Measurements from ENCODE around the gene CPZ. TPM values are rescaled to one million over a fixed set of nuclear protein-coding genes. Genes with fewer than 3 reads are reported as not detected.

Gene CPZ
- polyA plus RNA-seq, 3 donors: not detected

GRCh38 chr4:8586246-8586645 lies 6.3 kb upstream of the CPZ start:
- H3K4me3 ChIP-seq (replicated peaks in 1 of 3; ENCODE audit: low read depth in 2 of 3, low read length in 3 of 3): no peak overlapping the region
- no peak overlapping the region for H3K9ac ChIP-seq (ENCODE audit: insufficient read depth, low read length, poor library complexity, severe bottlenecking)
- no peak overlapping the region for H3K27ac ChIP-seq (ENCODE audit: low read depth in 1 of 2, low read length in 2 of 2)
- H3K9me3 ChIP-seq (replicated peaks in 1 of 2; ENCODE audit: control insufficient read depth in 1 of 2, insufficient read depth in 1 of 2, low read length in 2 of 2): no peaks in the 10 kb centered on the region
- Mint-ChIP-seq H3K27me3 (ENCODE audit: low read depth in 3 of 3) (peaks cover 10 to 21% (median 13%) of the 10 kb centered on the region in 3 donors), H3K36me3 (no peaks in the 10 kb centered on the region), H3K4me1 (no peaks in the 10 kb centered on the region), H3K27ac (no peak overlapping the region), H3K9me3 (no peaks in the 10 kb centered on the region), H3K4me3 (no peak overlapping the region)
- DNase-seq: no peak
- WGBS (ENCODE audit: insufficient coverage): 86% methylated on average over 4 of the region's 5 CpGs
- intact Hi-C loops (cut with micrococcal nuclease): no loop called here
- no peaks in the 10 kb centered on the region for H3K36me3 ChIP-seq (replicated peaks in 1 of 2; ENCODE audit: control insufficient read depth in 1 of 2, insufficient read depth in 2 of 2, low read length in 2 of 2)
- TF ChIP-seq, protein P1, sequence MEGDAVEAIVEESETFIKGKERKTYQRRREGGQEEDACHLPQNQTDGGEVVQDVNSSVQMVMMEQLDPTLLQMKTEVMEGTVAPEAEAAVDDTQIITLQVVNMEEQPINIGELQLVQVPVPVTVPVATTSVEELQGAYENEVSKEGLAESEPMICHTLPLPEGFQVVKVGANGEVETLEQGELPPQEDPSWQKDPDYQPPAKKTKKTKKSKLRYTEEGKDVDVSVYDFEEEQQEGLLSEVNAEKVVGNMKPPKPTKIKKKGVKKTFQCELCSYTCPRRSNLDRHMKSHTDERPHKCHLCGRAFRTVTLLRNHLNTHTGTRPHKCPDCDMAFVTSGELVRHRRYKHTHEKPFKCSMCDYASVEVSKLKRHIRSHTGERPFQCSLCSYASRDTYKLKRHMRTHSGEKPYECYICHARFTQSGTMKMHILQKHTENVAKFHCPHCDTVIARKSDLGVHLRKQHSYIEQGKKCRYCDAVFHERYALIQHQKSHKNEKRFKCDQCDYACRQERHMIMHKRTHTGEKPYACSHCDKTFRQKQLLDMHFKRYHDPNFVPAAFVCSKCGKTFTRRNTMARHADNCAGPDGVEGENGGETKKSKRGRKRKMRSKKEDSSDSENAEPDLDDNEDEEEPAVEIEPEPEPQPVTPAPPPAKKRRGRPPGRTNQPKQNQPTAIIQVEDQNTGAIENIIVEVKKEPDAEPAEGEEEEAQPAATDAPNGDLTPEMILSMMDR (IDR thresholded peaks at IDR 0.05): no peak
- H3K4me1 ChIP-seq (ENCODE audit: control insufficient read depth in 1 of 2, insufficient read depth in 2 of 2, low read length in 2 of 2): no peaks in the 10 kb centered on the region
- H4K20me1 ChIP-seq (ENCODE audit: insufficient read depth, low read length): no peaks in the 10 kb centered on the region
- H3K27me3 ChIP-seq (ENCODE audit: control insufficient read depth in 2 of 2, insufficient read depth in 2 of 2, low read length in 2 of 2): peaks cover 0 to 8% of the 10 kb centered on the region in 2 donors
- H3K4me2 ChIP-seq (replicated peaks; ENCODE audit: extremely low read depth, low read length, poor library complexity, severe bottlenecking): no peak overlapping the region
- no peak overlapping the region for H2AFZ ChIP-seq (ENCODE audit: insufficient read depth, low read depth, low read length, poor library complexity, severe bottlenecking)
- no peaks in the 10 kb centered on the region for H3K79me2 ChIP-seq (ENCODE audit: insufficient read depth, low read length)

GRCh38 chr4:8586671-8587468 lies 5.7 kb upstream of the CPZ start:
- peaks cover 0 to 7% of the 10 kb centered on the region in 2 donors for H3K27me3 ChIP-seq (ENCODE audit: control insufficient read depth in 2 of 2, insufficient read depth in 2 of 2, low read length in 2 of 2)
- 80% methylated on average over 35 of the region's 37 CpGs for WGBS (ENCODE audit: insufficient coverage)

More at GRCh38 chr4:8586671-8587468, 5.7 kb upstream of the CPZ start:
- H3K9ac ChIP-seq (ENCODE audit: insufficient read depth, low read length, poor library complexity, severe bottlenecking): no peak overlapping the region
- H3K4me3 Mint-ChIP-seq: no peak overlapping the region
- H3K79me2 ChIP-seq (ENCODE audit: insufficient read depth, low read length): no peaks in the 10 kb centered on the region
- H3K4me1 ChIP-seq (ENCODE audit: control insufficient read depth in 1 of 2, insufficient read depth in 2 of 2, low read length in 2 of 2): no peaks in the 10 kb centered on the region
- H3K36me3 ChIP-seq (replicated peaks in 1 of 2; ENCODE audit: control insufficient read depth in 1 of 2, insufficient read depth in 2 of 2, low read length in 2 of 2): no peaks in the 10 kb centered on the region
- no peaks in the 10 kb centered on the region for H3K9me3 ChIP-seq (replicated peaks in 1 of 2; ENCODE audit: control insufficient read depth in 1 of 2, insufficient read depth in 1 of 2, low read length in 2 of 2)
- H3K36me3 Mint-ChIP-seq: no peaks in the 10 kb centered on the region
- no peak overlapping the region for H3K27ac Mint-ChIP-seq
- H4K20me1 ChIP-seq (ENCODE audit: insufficient read depth, low read length): no peaks in the 10 kb centered on the region
- H3K27ac ChIP-seq (ENCODE audit: low read depth in 1 of 2, low read length in 2 of 2): no peak overlapping the region
- no peaks in the 10 kb centered on the region for H3K4me1 Mint-ChIP-seq
- no peak overlapping the region for H3K4me2 ChIP-seq (replicated peaks; ENCODE audit: extremely low read depth, low read length, poor library complexity, severe bottlenecking)
- no peaks in the 10 kb centered on the region for H3K9me3 Mint-ChIP-seq
- intact Hi-C loops (cut with micrococcal nuclease): no loop called here
- peaks cover 16 to 22% (median 17%) of the 10 kb centered on the region in 3 donors for H3K27me3 Mint-ChIP-seq (ENCODE audit: low read depth in 3 of 3)
- H3K4me3 ChIP-seq (replicated peaks in 1 of 3; ENCODE audit: low read depth in 2 of 3, low read length in 3 of 3): no peak overlapping the region
- TF ChIP-seq, protein P1 (IDR thresholded peaks at IDR 0.05): no peak
- H2AFZ ChIP-seq (ENCODE audit: insufficient read depth, low read depth, low read length, poor library complexity, severe bottlenecking): no peak overlapping the region
- no peak for DNase-seq
